GM12874 (cell line): ENCODE measurements around the gene IL25.

Experiments
- CTCF ChIP-seq: IDR thresholded peaks from 2 replicates; pipeline ENCODE4 v1.5.1; 2011; ENCODE audit warnings: low read depth, mild to moderate bottlenecking, control low read depth, low read length, moderate library complexity; ENCODE audit not compliant: insufficient read depth

The IL25 gene

GRCh38 chr14:23378612-23379220, 6.1 kb downstream of the IL25 start:
- no peak for TF ChIP-seq CTCF

GRCh38 chr14:23379366-23380196, 7.0 kb downstream of the IL25 start:
- TF ChIP-seq CTCF: peak; percentile 93

GRCh38 chr14:23380197-23380914, 7.7 kb downstream of the IL25 start:
- no peak for TF ChIP-seq CTCF

- TF ChIP-seq CTCF: no peak
Measured at GRCh38 chr14:23380976-23381375, 8.4 kb downstream of the IL25 start.

- TF ChIP-seq CTCF: no peak
Measured at GRCh38 chr14:23381871-23382270, 9.3 kb downstream of the IL25 start.

- TF ChIP-seq CTCF: no peak
Measured at GRCh38 chr14:23382276-23382675, 9.7 kb downstream of the IL25 start.

- TF ChIP-seq CTCF: no peak
Measured at GRCh38 chr14:23382731-23383440, 10.3 kb downstream of the IL25 start.
